Coronary artery (tissue), 2 donors: ENCODE results near the gene PHOSPHO2.

ENCODE experiments used
- DNase-seq: peaks from one replicate; pipeline ENCODE4 v3.0.0-alpha.2; 2017; ENCODE audit warnings: low spot score
- H3K27ac ChIP-seq, 2 donors: fragments of 200-600 bp; sonication (generic); one replicate each; pipeline ENCODE4 v1.5.1; 2016 to 2019
- H3K4me3 ChIP-seq: fragments of 200-600 bp; sonication (generic); 2 replicates; pipeline ENCODE4 v1.5.1; 2016; ENCODE audit warnings: mild to moderate bottlenecking, moderate library complexity
- TF ChIP-seq, protein P1 (sequence below): fragments of 200-600 bp; sonication (generic); IDR thresholded peaks from one replicate; pipeline ENCODE4 v1.5.1; 2019; ENCODE audit warnings: antibody characterized with exemption

The PHOSPHO2 gene, protein sequence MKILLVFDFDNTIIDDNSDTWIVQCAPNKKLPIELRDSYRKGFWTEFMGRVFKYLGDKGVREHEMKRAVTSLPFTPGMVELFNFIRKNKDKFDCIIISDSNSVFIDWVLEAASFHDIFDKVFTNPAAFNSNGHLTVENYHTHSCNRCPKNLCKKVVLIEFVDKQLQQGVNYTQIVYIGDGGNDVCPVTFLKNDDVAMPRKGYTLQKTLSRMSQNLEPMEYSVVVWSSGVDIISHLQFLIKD

DNA sequence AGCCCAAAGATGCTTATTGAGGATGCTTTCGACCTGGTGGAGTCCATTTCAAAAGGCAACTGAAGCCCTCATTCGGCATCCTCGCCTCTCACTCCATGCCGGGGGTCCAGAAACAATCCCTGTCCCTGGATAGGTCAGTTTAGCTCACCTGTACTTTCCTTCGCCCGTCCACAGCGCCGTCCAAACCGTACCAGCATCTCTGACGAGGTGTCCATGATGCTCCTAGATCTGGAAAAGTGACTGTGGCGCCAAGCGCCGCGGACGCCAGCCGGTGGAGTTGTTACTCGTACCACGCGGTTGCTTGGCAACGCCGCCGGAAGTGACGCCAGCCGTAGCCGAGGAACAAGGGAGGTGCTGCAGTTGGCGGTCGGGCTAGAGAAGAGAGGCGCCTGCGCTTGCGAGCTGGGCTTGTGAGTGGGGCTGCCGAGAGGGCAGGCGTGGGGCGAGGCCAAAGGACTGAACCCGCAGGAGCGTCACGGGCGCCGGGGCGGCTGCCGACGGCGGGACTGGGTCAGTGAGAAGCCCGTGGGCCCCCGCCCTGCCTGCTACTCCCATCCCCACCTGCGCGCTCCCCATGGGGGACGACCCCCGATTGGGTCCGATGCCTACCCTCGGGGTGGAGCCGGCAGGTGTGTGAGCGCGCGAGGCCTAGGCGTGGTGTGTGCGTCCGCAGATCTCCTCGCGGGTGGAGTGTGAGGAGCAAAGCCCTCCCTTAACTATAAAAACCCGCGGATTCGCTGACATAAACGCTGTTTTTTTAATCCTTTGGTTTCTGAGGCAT, at the start of gene PHOSPHO2, which contains the start of gene CFAP210:
PHOSPHO2 (plus strand) TSS at position 357 of the 781 bp plus-strand sequence. CDS start 6,503 bp downstream, outside the sequence.
CFAP210 (minus strand) TSS at position 293 of the 781 bp plus-strand sequence; CDS start at position 215, 78 bp downstream.
- peak; percentile 100 for DNase-seq
- TF ChIP-seq, protein P1, sequence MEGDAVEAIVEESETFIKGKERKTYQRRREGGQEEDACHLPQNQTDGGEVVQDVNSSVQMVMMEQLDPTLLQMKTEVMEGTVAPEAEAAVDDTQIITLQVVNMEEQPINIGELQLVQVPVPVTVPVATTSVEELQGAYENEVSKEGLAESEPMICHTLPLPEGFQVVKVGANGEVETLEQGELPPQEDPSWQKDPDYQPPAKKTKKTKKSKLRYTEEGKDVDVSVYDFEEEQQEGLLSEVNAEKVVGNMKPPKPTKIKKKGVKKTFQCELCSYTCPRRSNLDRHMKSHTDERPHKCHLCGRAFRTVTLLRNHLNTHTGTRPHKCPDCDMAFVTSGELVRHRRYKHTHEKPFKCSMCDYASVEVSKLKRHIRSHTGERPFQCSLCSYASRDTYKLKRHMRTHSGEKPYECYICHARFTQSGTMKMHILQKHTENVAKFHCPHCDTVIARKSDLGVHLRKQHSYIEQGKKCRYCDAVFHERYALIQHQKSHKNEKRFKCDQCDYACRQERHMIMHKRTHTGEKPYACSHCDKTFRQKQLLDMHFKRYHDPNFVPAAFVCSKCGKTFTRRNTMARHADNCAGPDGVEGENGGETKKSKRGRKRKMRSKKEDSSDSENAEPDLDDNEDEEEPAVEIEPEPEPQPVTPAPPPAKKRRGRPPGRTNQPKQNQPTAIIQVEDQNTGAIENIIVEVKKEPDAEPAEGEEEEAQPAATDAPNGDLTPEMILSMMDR: no peak
- Histone ChIP-seq H3K27ac (peak within 1 kb of the TSS; percentile 84 to 88), H3K4me3 (peak within 1 kb of the TSS; percentile 94)

DNA sequence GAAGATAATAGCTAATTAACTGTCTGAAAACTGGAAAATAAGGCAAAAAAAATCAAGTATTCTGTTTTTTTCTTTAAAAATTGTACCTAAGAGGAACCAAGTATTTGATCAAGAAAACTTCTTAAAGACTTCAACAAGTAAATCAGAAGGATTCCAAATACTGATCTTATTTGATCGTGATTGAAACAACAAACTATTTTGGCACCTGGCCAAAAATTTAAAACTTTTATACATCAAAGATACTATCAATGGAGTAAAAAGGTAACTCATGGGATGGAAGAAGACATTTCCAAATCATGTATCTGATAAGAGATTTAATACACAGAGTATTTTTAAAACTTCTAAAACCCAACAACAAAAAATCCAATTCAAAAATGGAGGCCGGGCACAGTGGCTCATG, 46.8 kb upstream of the PHOSPHO2 start:
- TF ChIP-seq, protein P1: no peak
- no peak overlapping the region for H3K27ac ChIP-seq
- H3K4me3 ChIP-seq: no peak overlapping the region
- DNase-seq: no peak

DNA sequence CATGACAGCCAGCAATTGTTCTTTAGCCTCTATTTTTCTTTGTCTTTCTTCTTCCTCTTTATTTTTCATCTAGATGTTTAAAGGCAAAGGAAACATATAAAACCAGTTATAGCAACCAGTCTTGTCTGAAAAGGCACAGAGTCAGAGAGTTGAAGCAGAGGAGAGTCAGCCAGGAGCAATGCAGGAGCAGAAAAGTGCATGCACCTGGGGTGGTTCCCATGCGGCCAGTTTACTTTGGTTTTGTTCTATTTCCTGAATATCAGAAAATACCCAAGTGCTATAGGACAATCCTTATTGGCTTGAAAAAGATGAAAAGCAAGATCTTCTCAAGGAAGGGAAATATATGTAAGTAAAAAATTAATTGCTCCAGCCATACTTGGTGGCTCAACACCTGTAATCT, 45.0 kb upstream of the PHOSPHO2 start:
- TF ChIP-seq, protein P1: no peak
- DNase-seq: no peak
- Histone ChIP-seq H3K27ac (no peak overlapping the region), H3K4me3 (no peak overlapping the region)

DNA sequence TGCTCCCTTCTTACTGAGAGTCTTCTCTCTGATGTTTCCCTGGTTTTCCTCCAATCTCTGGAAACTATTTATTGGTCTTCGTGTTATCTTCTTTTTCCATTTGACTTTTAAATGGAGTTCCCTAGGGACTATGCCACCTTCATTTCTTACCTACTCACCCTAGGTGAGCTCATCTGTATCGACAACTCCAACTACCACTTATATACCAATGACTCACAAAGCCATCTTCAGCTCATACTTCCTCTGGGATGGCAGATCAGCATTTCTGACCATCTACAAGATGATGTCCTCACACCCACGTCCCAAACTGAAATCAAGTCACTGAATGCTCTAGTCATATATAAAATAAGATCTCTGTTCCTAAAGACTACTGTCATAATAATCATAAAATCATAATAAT, 40.6 kb upstream of the PHOSPHO2 start:
- no peak for DNase-seq
- H3K27ac ChIP-seq: no peak overlapping the region
- TF ChIP-seq, protein P1: no peak

DNA sequence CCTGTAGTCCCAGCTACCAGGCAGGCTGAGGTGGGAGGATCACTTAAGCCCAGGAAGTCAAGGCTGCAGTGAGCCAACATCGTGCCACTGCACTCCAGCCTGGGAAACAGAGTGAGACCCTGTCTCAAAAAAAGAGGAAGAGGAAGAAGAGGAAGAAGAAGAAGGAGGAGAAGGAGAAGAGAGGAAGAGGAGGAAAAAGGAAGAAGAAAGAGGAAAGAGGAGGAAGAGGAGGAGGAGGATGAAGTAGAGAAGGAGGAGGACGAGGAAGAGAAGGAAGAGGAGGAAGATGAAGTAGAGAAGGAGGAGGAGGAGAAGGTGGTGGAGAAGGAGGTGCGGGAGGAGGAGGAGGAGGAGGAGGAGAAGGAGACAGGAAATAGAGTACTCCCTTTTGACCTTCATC, 38.1 kb upstream of the PHOSPHO2 start:
- H3K4me3 ChIP-seq: no peak overlapping the region
- no peak overlapping the region for H3K27ac ChIP-seq
- no peak for DNase-seq
- TF ChIP-seq, protein P1: no peak

More for the DNA sequence above, 40.6 kb upstream of the PHOSPHO2 start:
- no peak overlapping the region for H3K4me3 ChIP-seq

DNA sequence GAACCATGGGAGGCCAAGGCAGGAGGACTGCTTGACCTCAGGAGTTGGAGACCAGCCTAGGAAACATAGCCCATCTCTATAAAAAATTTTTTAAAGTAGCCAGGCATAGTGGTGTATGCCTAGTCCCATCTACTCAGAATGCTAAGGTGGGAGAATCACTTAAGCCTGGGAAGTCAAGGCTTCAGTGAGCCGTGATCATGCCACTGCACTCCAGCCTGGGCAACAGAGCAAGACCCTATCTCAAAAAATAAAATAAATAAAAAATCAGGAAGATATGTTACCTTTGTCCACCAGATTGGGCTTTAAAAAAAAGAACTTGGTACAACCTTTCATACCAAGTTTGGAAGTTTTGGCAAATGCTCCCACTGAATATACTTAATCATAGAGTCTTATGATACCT, 35.4 kb upstream of the PHOSPHO2 start:
- no peak for DNase-seq
- Histone ChIP-seq H3K4me3 (no peak overlapping the region), H3K27ac (no peak overlapping the region)
- TF ChIP-seq, protein P1: no peak
